HCT116 (cell line): ENCODE measurements around the gene ZNF358.

Experiments used
- TCF7L2 ChIP-seq: IDR thresholded peaks from 2 replicates; pipeline ENCODE4 v1.7.0; 2011; ENCODE audit warnings: borderline replicate concordance, inconsistent platforms; ENCODE audit not compliant: insufficient read depth, insufficient read length; ENCODE audit errors: extremely low read depth
- TF ChIP-seq, protein P1 (sequence below): IDR thresholded peaks from 2 replicates; pipeline ENCODE4 v1.6.1; 2012; ENCODE audit warnings: low read depth

DNA sequence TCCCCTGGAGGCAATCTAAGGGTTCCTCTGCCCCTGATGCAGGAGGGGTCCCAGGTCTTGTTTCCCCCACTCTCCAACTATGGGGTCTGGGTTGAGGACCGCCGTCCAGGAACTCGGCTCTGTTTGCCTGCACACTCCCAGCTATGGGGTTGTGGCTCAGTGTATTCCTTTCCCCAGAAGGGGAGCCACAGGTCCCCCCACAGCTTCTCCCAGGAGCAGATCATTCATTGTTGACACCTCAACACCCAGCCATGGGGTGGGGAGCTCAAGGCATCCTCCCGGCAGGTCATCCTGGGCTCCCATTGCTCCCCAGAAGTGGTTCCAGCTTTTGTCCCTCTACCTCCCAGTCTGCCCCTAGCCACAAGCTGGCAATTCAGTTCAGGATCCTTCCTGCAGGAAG lies 975 bp downstream of the ZNF358 start:
- TF ChIP-seq TCF7L2: no peak
- TF ChIP-seq, protein P1, sequence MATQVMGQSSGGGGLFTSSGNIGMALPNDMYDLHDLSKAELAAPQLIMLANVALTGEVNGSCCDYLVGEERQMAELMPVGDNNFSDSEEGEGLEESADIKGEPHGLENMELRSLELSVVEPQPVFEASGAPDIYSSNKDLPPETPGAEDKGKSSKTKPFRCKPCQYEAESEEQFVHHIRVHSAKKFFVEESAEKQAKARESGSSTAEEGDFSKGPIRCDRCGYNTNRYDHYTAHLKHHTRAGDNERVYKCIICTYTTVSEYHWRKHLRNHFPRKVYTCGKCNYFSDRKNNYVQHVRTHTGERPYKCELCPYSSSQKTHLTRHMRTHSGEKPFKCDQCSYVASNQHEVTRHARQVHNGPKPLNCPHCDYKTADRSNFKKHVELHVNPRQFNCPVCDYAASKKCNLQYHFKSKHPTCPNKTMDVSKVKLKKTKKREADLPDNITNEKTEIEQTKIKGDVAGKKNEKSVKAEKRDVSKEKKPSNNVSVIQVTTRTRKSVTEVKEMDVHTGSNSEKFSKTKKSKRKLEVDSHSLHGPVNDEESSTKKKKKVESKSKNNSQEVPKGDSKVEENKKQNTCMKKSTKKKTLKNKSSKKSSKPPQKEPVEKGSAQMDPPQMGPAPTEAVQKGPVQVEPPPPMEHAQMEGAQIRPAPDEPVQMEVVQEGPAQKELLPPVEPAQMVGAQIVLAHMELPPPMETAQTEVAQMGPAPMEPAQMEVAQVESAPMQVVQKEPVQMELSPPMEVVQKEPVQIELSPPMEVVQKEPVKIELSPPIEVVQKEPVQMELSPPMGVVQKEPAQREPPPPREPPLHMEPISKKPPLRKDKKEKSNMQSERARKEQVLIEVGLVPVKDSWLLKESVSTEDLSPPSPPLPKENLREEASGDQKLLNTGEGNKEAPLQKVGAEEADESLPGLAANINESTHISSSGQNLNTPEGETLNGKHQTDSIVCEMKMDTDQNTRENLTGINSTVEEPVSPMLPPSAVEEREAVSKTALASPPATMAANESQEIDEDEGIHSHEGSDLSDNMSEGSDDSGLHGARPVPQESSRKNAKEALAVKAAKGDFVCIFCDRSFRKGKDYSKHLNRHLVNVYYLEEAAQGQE: no peak
